Lower leg skin (tissue), 3 donors: ENCODE data around the gene STAG1.
"Not testable (repeated sequence)": the region's sequence is repeated elsewhere in the genome, so short reads cannot be mapped to it uniquely, and the experiment has no call there.

Experiments
- POLR2A ChIP-seq, 2 donors: fragments of 450-650 bp; IDR thresholded peaks; one replicate each; pipeline ENCODE4 v1.6.1; 2016 to 2017; ENCODE audit warnings: antibody characterized with exemption in 2 of 2, mild to moderate bottlenecking in 1 of 2, moderate library complexity in 1 of 2
- TF ChIP-seq, protein P1 (sequence below), 3 donors: fragments of 450-650 bp; IDR thresholded peaks; one replicate each; pipeline ENCODE4 v1.5.1; 2016; ENCODE audit warnings: antibody characterized with exemption in 3 of 3, mild to moderate bottlenecking in 3 of 3, moderate library complexity in 2 of 3

DNA sequence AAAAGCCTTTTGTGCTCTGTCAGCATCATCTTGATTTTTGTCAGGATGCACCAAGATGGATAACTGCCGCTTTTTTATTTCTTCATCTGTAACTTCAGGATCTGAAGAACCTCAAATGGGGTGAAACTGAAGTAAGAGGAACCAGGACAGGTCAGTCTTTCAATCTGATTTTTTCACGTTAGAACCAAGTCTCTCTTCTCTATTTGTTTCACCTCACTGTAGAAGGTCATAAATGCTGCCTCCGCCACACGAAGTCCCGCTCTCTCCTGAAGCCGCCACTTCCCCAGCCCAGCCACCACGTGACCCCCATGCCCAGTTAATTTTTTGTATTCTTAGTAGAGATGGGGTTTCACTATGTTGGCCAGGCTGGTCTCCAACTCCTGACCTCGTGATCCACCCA is 15.2 kb downstream of the STAG1 start:
- TF ChIP-seq, protein P1, sequence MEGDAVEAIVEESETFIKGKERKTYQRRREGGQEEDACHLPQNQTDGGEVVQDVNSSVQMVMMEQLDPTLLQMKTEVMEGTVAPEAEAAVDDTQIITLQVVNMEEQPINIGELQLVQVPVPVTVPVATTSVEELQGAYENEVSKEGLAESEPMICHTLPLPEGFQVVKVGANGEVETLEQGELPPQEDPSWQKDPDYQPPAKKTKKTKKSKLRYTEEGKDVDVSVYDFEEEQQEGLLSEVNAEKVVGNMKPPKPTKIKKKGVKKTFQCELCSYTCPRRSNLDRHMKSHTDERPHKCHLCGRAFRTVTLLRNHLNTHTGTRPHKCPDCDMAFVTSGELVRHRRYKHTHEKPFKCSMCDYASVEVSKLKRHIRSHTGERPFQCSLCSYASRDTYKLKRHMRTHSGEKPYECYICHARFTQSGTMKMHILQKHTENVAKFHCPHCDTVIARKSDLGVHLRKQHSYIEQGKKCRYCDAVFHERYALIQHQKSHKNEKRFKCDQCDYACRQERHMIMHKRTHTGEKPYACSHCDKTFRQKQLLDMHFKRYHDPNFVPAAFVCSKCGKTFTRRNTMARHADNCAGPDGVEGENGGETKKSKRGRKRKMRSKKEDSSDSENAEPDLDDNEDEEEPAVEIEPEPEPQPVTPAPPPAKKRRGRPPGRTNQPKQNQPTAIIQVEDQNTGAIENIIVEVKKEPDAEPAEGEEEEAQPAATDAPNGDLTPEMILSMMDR (IDR thresholded peaks at IDR 0.05): not testable (repeated sequence)
- not testable (repeated sequence) for TF ChIP-seq POLR2A (IDR thresholded peaks at IDR 0.05)
